ENCODE measurements around the gene CASTOR1.

The CASTOR1 gene

GRCh38 chr22:30326706-30327362, 37.5 kb upstream of the CASTOR1 start, which contains the start of gene TBC1D10A:
Gene TBC1D10A, minus strand, starts transcription at chr22:30326941. Its CDS starts 60 bp downstream, at chr22:30326881.
- Histone ChIP-seq H3K36me3 (peaks cover 8% of the 10 kb centered on the region; the same call in 1 of the 2 replicates), H3K4me3 (ENCODE audit: low read depth, low read length) (peak within 1 kb of the TSS; percentile 69), H3K4me1 (peaks cover 6% of the 10 kb centered on the region; the same call in 1 of the 2 replicates), H3K9me3 (no peaks in the 10 kb centered on the region), H3K27me3 (no peaks in the 10 kb centered on the region)
- no peak for TF ChIP-seq CTCF (IDR thresholded peaks at IDR 0.05; ENCODE audit: low read depth, low read length)
- DNase-seq, result peak; percentile 94

- Histone ChIP-seq H3K4me3 (ENCODE audit: low read depth, low read length) (peak overlapping the region; percentile 69), H3K27me3 (no peaks in the 10 kb centered on the region), H3K4me1 (peaks cover 6% of the 10 kb centered on the region; the same call in 1 of the 2 replicates), H3K36me3 (peaks cover 5% of the 10 kb centered on the region; the same call in 1 of the 2 replicates), H3K9me3 (no peaks in the 10 kb centered on the region)
- no peak for DNase-seq
- TF ChIP-seq CTCF (IDR thresholded peaks at IDR 0.05; ENCODE audit: low read depth, low read length), result no peak
Observed at GRCh38 chr22:30326255-30326705, 37.0 kb upstream of the CASTOR1 start.

GRCh38 chr22:30325724-30326254, 36.5 kb upstream of the CASTOR1 start:
- H3K27me3 ChIP-seq, result no peaks in the 10 kb centered on the region
- H3K36me3 ChIP-seq, result peaks cover 4% of the 10 kb centered on the region; the same call in 1 of the 2 replicates
- no peaks in the 10 kb centered on the region for H3K9me3 ChIP-seq
- H3K4me3 ChIP-seq (ENCODE audit: low read depth, low read length), result peak overlapping the region; percentile 69
- DNase-seq, result no peak
- H3K4me1 ChIP-seq, result peaks cover 6% of the 10 kb centered on the region; the same call in 1 of the 2 replicates
- TF ChIP-seq CTCF (IDR thresholded peaks at IDR 0.05; ENCODE audit: low read depth, low read length), result no peak

- Histone ChIP-seq H3K9me3 (no peaks in the 10 kb centered on the region), H3K27me3 (no peaks in the 10 kb centered on the region), H3K4me3 (ENCODE audit: low read depth, low read length) (no peak overlapping the region), H3K36me3 (no peaks in the 10 kb centered on the region), H3K4me1 (peaks cover 6% of the 10 kb centered on the region; the same call in 1 of the 2 replicates)
- no peak for DNase-seq
- no peak for TF ChIP-seq CTCF (IDR thresholded peaks at IDR 0.05; ENCODE audit: low read depth, low read length)
Observed at GRCh38 chr22:30325065-30325720, 35.9 kb upstream of the CASTOR1 start.

- Histone ChIP-seq H3K27me3 (no peaks in the 10 kb centered on the region), H3K36me3 (no peaks in the 10 kb centered on the region), H3K4me3 (ENCODE audit: low read depth, low read length) (no peak overlapping the region), H3K9me3 (no peaks in the 10 kb centered on the region), H3K4me1 (peaks cover 6% of the 10 kb centered on the region; the same call in 1 of the 2 replicates)
- no peak for TF ChIP-seq CTCF (IDR thresholded peaks at IDR 0.05; ENCODE audit: low read depth, low read length)
- DNase-seq, result no peak
Observed at GRCh38 chr22:30324014-30324730, 34.9 kb upstream of the CASTOR1 start.

All from BE2C (cell line).